ENCODE measurements around the gene BCAR3. TPM values are rescaled to one million over a fixed set of nuclear protein-coding genes. Genes with fewer than 3 reads are reported as not detected.

The BCAR3 gene
- total RNA-seq, 6 donors from 2014 or later = 26.3 to 48.8 (median 31.9) TPM

DNA sequence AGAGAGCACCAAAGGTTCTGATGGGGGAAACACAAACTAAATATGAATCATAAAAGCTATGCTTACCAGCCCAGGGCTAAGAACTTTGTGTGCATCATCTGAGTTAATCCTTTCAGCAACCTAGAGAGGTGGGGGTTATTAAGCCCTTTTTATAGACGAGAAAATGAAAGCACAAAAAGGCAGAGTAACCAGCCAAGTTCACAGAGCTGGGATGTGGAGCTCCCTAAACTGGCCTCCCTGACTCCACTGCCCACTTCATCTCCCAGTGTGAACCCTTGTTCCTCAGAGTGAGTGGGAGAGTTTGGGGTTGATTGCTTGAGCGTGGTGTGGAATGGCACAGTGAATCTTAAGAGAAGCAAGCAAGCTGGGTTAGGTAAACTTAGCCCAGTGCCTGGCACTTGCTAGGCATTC is 10.8 kb upstream of the BCAR3 start:
- H3K27me3 ChIP-seq = no peaks in the 10 kb centered on the region
- no peak for TF ChIP-seq POLR2AphosphoS5 (IDR thresholded peaks at IDR 0.05)
- TF ChIP-seq, protein P1, sequence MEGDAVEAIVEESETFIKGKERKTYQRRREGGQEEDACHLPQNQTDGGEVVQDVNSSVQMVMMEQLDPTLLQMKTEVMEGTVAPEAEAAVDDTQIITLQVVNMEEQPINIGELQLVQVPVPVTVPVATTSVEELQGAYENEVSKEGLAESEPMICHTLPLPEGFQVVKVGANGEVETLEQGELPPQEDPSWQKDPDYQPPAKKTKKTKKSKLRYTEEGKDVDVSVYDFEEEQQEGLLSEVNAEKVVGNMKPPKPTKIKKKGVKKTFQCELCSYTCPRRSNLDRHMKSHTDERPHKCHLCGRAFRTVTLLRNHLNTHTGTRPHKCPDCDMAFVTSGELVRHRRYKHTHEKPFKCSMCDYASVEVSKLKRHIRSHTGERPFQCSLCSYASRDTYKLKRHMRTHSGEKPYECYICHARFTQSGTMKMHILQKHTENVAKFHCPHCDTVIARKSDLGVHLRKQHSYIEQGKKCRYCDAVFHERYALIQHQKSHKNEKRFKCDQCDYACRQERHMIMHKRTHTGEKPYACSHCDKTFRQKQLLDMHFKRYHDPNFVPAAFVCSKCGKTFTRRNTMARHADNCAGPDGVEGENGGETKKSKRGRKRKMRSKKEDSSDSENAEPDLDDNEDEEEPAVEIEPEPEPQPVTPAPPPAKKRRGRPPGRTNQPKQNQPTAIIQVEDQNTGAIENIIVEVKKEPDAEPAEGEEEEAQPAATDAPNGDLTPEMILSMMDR (IDR thresholded peaks at IDR 0.05) = no peak
- TF ChIP-seq POLR2A (IDR thresholded peaks at IDR 0.05) = no peak
- TF ChIP-seq EP300 (IDR thresholded peaks at IDR 0.05) = no peak
- WGBS, 2 donors = 46 to 48% methylated on average over 2 of the region's 2 CpGs
- H3K9me3 ChIP-seq = no peaks in the 10 kb centered on the region
- H3K4me1 ChIP-seq = peaks cover 4 to 25% (median 11%) of the 10 kb centered on the region in 4 donors
- peak overlapping the region in 3 of 4 donors; percentile 21 to 67 (median 48) for H3K27ac ChIP-seq
- no peak for DNase-seq
- no peaks in the 10 kb centered on the region for H3K36me3 ChIP-seq
- peak in 1 of 2 donors; percentile 24 for ATAC-seq (ENCODE audit: low FRiP score in 2 of 2)
- H3K4me3 ChIP-seq = no peak overlapping the region

DNA sequence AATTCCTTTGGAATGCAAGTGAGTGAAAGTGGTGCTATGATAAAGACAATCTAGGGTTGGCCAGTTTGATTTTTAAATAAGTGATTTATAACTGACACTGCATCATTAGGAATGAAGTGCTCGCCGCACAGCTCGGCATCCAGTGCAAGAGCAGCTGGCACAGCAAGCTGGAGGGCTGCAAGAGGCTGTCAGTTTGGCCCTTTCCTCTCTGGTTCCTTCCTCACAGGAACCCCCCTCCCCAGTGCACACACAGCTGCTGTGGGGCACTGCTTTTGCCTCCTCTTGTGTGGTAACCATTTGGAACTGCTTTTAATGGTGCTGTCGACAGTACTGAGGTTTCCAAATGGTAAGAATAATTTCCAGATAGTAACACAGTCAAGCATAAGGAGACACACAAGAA is 10.4 kb upstream of the BCAR3 start:
- TF ChIP-seq POLR2AphosphoS5 (IDR thresholded peaks at IDR 0.05) (no peak), EP300 (IDR thresholded peaks at IDR 0.05) (no peak), POLR2A (IDR thresholded peaks at IDR 0.05) (no peak)
- TF ChIP-seq, protein P1 (IDR thresholded peaks at IDR 0.05) = no peak
- WGBS, 2 donors = 47 to 61% methylated on average over 4 of the region's 4 CpGs
- ATAC-seq (ENCODE audit: low FRiP score in 2 of 2) (no peak), DNase-seq (no peak)
- Histone ChIP-seq H3K9me3 (no peaks in the 10 kb centered on the region), H3K36me3 (no peaks in the 10 kb centered on the region), H3K27me3 (no peaks in the 10 kb centered on the region), H3K27ac (peak overlapping the region in 1 of 4 donors; percentile 67), H3K4me1 (peaks cover 4 to 25% (median 11%) of the 10 kb centered on the region in 4 donors), H3K4me3 (no peak overlapping the region)

DNA sequence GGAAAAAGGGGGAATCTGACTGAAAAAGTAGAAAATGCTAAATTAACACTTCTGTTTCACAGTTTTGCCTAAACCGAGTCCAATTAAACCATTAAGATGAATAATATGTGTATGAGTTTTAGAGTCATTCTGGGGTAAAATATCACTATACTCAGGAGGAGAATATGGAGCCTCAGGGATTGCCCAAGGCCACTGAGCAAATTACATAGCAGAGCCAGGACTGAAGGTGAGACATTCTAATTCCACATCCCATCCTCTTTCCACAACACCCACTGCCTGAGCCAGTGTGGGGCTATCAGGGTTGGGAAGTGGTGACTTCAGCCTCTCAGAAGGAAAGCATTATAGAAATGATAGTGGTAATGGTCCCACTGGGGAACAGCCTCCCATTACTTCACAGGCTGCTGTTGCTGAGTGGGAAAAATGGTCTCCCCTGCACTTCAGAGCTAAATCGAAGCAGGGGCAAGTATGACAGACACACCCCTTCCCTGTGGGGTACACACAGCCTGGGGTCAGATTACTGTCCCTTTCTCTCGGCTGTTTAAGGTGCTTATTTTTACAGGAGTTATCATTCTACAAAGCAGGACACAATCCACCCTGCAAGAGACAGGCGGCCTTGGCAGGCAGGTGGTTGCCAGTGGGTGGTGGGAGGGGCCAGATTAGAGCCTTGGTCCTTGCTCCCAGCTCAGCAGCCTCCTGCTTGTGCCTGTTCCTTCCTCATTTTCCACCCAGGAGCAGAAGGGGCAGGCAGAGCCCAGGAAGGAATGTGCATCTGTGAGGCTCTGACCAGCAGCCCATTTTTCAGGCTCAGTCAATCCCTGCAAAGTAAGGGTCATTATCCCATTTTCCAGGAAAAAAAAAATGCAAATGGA is 9.5 kb upstream of the BCAR3 start:
- Histone ChIP-seq H3K27me3 (no peaks in the 10 kb centered on the region), H3K36me3 (no peaks in the 10 kb centered on the region), H3K9me3 (no peaks in the 10 kb centered on the region), H3K27ac (no peak overlapping the region), H3K4me1 (peaks cover 4 to 25% (median 11%) of the 10 kb centered on the region in 4 donors), H3K4me3 (no peak overlapping the region)
- DNase-seq (no peak), ATAC-seq (ENCODE audit: low FRiP score in 2 of 2) (peak in 1 of 2 donors; percentile 22)
- WGBS, 2 donors = 76 to 80% methylated on average over 4 of the region's 4 CpGs
- TF ChIP-seq POLR2AphosphoS5 (IDR thresholded peaks at IDR 0.05) (no peak), EP300 (IDR thresholded peaks at IDR 0.05) (no peak), POLR2A (IDR thresholded peaks at IDR 0.05) (no peak)
- TF ChIP-seq, protein P1 (IDR thresholded peaks at IDR 0.05) = no peak

DNA sequence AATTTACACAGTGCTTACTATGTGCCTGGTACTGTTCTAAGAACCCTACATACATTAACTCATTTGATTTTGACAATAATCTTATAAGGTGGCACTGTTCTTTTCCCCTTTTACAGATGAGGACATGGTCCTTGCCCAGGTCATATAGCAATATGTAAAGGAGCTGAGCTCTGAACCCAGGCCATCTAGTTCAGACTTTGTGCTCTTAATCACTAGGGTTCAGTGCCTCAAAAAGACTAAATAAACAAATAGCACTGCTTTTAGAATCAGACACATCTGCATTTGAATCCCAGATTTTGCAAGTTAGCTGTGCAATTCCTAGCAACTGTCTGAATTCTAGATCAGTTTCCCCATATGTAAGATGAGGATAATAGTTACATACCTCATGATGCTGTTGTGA is 8.7 kb upstream of the BCAR3 start:
- Histone ChIP-seq H3K4me3 (no peak overlapping the region), H3K36me3 (no peaks in the 10 kb centered on the region), H3K27me3 (no peaks in the 10 kb centered on the region), H3K9me3 (no peaks in the 10 kb centered on the region), H3K4me1 (peaks cover 4 to 25% (median 11%) of the 10 kb centered on the region in 4 donors), H3K27ac (no peak overlapping the region)
- no peak for TF ChIP-seq EP300 (IDR thresholded peaks at IDR 0.05)
- no peak for TF ChIP-seq POLR2A (IDR thresholded peaks at IDR 0.05)
- TF ChIP-seq, protein P1 (IDR thresholded peaks at IDR 0.05) = no peak
- TF ChIP-seq POLR2AphosphoS5 (IDR thresholded peaks at IDR 0.05) = no peak
- ATAC-seq (ENCODE audit: low FRiP score in 2 of 2) (no peak), DNase-seq (no peak)
